ENCODE results near the gene KIF14.

- no peak for TF ChIP-seq ZBTB7A (IDR thresholded peaks at IDR 0.05; ENCODE audit: low read depth)
- TF ChIP-seq RAD21 (IDR thresholded peaks at IDR 0.05; ENCODE audit: low read depth) = no peak
- TF ChIP-seq REST (IDR thresholded peaks at IDR 0.05; ENCODE audit: low read depth) = no peak
Measured at GRCh38 chr1:200542162-200542561, 78.4 kb downstream of the KIF14 start.

Data from Ishikawa (cell line).